HEK293T (cell line): Measurements from ENCODE around the gene DOK4.

Experiments
- BHLHE40 ChIP-seq: fragments of 450-650 bp; IDR thresholded peaks from 2 replicates; pipeline ENCODE4 v1.6.1; 2016; ENCODE audit warnings: mild to moderate bottlenecking, moderate library complexity, borderline replicate concordance
- ELF4 ChIP-seq: fragments of 450-650 bp; IDR thresholded peaks from 2 replicates; pipeline ENCODE4 v1.6.1; 2017; ENCODE audit warnings: antibody characterized with exemption
- FOXK2 ChIP-seq: fragments of 450-650 bp; IDR thresholded peaks from 2 replicates; pipeline ENCODE4 v1.6.1; 2016; ENCODE audit warnings: mild to moderate bottlenecking

DNA sequence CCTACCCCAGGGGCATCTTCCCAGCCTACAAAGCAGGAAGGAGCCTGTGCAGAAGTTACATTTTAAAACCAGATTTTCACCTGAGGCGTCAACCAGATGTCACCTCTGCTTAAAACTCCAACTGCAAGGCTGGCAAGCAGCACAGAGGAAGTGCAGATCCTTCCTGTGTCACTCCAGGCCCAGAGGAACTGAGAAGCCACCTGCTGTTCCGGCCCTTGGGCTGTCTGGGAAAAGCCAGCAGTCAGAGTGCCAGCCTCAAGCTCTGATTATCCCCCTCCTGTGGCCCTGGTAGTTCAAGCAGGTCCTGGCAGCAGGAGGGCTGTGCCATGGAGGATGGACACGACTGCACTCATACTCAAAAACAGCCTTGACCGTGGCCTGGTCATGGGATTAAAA, 13.6 kb downstream of the DOK4 start:
- TF ChIP-seq FOXK2 (no peak), BHLHE40 (no peak), ELF4 (no peak)
